Ishikawa (cell line): Measurements from ENCODE around the gene UTP14A.

Source experiments
- CEBPB ChIP-seq: IDR thresholded peaks from 2 replicates; pipeline ENCODE4 v1.6.1; 2012
- EP300 ChIP-seq: IDR thresholded peaks from 2 replicates; pipeline ENCODE4 v1.6.1; 2012; ENCODE audit warnings: borderline replicate concordance
- FOXM1 ChIP-seq: IDR thresholded peaks from 2 replicates; pipeline ENCODE4 v1.6.1; 2012; ENCODE audit warnings: low read depth, borderline replicate concordance
- MAX ChIP-seq: IDR thresholded peaks from 2 replicates; pipeline ENCODE4 v1.6.1; 2012
- NFIC ChIP-seq: IDR thresholded peaks from 2 replicates; pipeline ENCODE4 v1.6.1; 2012
- RAD21 ChIP-seq: IDR thresholded peaks from 2 replicates; pipeline ENCODE4 v1.6.1; 2012; ENCODE audit warnings: low read depth
- REST ChIP-seq: IDR thresholded peaks from 2 replicates; pipeline ENCODE4 v1.6.1; 2012; ENCODE audit warnings: low read depth, mild to moderate bottlenecking
- TAF1 ChIP-seq: IDR thresholded peaks from 2 replicates; pipeline ENCODE4 v1.6.1; 2012; ENCODE audit warnings: low read depth, mild to moderate bottlenecking
- TCF12 ChIP-seq: IDR thresholded peaks from 2 replicates; pipeline ENCODE4 v1.6.1; 2012; ENCODE audit warnings: low read depth
- YY1 ChIP-seq: IDR thresholded peaks from 2 replicates; pipeline ENCODE4 v1.6.1; 2012; ENCODE audit warnings: low read depth
- ZBTB7A ChIP-seq: IDR thresholded peaks from 2 replicates; pipeline ENCODE4 v1.6.1; 2012; ENCODE audit warnings: low read depth

GRCh38 chrX:129939986-129940385, 34.0 kb downstream of the UTP14A start:
- TF ChIP-seq REST (no peak), YY1 (no peak), EP300 (no peak), CEBPB (no peak), NFIC (no peak), RAD21 (no peak), TAF1 (no peak), MAX (no peak), FOXM1 (no peak), TCF12 (no peak), ZBTB7A (no peak)
